ENCODE data around the gene PXK.

DNA sequence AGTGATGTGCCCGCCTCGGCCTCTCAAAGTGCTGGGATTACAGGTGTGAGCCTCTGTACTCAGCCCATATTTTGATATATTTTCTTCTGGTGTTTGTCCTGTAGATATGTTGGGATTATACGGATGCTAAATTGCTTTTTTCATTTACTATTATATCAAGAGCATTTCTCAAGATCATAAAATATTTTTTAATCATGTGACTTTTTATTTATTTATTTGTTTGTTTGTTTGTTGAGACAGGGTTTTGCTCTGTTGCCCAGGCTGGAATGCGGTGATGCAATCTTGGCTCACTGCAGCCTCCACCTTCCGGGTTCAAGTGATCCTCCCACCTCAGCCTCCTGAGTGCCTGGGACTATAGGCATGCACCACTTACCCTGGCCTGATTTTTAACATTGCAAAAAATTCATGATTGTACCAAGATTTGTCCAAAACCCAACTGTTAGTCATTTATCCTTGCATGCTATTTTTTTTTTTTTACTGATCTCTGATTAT is 2.7 kb upstream of the PXK start:
- TF ChIP-seq, protein P1, sequence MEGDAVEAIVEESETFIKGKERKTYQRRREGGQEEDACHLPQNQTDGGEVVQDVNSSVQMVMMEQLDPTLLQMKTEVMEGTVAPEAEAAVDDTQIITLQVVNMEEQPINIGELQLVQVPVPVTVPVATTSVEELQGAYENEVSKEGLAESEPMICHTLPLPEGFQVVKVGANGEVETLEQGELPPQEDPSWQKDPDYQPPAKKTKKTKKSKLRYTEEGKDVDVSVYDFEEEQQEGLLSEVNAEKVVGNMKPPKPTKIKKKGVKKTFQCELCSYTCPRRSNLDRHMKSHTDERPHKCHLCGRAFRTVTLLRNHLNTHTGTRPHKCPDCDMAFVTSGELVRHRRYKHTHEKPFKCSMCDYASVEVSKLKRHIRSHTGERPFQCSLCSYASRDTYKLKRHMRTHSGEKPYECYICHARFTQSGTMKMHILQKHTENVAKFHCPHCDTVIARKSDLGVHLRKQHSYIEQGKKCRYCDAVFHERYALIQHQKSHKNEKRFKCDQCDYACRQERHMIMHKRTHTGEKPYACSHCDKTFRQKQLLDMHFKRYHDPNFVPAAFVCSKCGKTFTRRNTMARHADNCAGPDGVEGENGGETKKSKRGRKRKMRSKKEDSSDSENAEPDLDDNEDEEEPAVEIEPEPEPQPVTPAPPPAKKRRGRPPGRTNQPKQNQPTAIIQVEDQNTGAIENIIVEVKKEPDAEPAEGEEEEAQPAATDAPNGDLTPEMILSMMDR (IDR thresholded peaks at IDR 0.05): no peak
- TF ChIP-seq EP300 (IDR thresholded peaks at IDR 0.05): no peak

Data from tibial nerve (tissue), 4 donors.